OCI-M1 (cell line): ENCODE results near the gene KBTBD3.

Experiments used
- DNase-seq: peaks from one replicate; lab custom pipeline; 2025; lab: John Stamatoyannopoulos, UW

The KBTBD3 gene

DNA sequence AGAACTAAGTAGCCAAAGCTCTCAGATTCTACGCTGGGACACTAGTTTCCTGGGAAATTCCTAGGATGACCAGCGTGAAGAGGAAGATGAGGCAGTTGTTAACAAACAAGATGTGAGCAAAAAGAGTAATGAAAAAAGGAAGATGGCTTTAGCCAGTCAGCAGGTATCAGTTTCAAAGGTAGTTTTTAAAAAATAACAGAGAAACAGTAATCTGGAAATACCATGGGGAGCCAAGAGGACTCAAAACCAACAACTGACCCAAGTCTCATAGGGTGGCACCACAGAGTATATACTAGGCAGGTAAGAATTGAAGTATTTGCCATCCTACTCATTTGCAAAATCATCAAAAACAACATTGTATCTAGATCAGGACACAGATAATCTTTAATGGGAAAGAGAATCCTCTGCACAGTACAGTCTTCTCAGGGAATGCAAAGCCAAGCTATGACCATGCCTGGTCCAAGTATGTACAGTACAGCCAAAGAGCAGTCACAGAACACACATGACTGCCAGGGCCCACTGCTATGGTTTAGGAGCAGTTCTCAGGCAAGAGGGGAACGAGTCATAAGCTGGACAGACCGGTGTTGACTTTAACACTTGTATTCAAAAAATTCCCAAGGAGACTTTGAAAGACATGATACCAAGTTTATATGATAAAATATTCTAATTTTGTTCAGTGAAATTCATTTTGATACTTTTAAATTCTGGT, 75.7 kb downstream of the KBTBD3 start:
- no peak for DNase-seq
